GM20000 (cell line): ENCODE results near the gene SP6.

ENCODE experiments used
- DNase-seq: peaks from one replicate; pipeline ENCODE4 v3.0.0; 2012; ENCODE audit warnings: low spot score
- CTCF ChIP-seq: IDR thresholded peaks from 2 replicates; pipeline ENCODE4 v1.5.1; 2012; ENCODE audit warnings: mild to moderate bottlenecking, control low read depth; ENCODE audit errors: extremely low read depth, missing control alignments

Gene SP6

DNA sequence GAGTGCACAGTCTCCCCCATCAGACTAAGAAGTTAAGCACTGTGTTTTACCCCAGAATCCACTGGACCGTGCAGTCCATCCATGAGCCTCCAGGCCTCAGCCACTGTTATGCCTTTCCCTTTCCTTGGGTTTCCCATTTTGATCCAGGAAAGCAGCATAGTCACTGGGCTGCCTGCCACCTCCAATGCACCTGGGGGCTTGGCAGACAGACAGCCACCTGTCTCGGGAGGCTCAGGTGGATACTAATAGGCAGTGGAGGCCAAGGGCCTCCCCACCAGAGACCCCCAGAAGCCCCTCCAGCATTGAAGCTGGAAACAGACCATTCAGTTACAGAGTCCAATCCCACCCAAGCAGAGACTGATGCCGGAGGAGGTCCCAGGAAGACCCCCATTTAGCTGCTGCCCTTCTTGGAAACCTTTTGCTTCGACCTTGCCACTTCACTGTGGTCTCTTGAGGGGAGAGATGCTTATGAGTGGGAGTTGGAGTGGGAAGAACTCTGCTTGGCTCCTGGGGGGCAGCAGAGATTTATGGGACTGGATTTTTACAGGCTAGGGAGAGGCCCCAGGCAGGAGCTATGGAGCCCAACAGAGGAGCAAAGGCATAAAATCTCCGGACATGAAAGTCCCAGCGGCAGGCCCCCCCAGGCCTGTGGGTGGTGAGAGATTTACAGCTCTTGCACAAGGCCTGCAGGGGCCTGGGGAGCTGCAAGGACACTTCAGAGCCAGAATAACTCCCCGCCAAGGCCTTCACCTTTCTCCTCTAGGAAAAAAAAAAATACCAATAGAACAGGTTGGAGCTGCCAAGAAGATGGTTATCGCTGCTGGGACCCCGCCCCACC, 32.8 kb upstream of the SP6 start:
- TF ChIP-seq CTCF: no peak
- no peak for DNase-seq

DNA sequence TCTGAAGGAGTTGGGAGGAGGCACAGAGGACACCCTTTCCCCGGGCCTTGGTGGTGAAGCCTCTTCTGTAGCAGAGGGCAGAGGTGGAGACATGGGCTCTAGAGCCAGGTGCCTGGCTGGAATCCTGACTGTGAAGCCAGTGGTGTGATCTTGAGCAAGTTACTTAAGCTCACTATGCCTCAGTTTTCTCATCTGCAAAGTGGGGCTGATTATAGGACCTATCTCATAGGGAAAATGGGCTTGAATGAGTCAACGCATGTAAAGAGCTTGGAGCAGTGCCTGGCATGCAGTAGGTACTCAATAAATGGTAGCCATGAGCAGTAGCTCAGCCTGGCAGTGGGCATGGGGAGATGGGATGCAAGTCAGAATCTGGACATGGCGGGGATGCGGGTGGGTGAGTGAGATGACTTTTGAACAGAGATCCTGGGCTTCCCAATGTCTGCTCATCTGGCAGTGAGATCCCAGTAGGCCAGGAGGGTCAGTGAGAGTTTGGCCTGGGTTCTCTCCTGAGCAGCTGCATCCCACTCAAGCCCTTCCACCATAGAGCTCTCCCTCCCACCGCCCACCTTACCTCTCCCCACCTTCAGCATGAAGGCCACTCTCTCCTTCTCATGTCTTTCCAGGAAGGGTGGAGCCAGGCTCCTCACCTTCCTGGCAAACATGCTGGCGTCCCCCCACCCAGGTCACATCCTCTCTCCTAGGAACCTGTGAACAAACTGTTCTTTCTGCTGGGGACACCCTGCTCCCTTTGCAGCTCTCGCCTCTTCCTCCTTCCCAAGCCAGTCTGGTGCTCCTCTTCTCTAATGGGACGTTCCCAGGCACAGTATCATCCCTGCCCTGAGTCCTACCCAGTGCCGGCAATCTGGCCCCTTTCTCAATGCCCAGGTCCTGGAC, 32.0 kb upstream of the SP6 start:
- no peak for DNase-seq

DNA sequence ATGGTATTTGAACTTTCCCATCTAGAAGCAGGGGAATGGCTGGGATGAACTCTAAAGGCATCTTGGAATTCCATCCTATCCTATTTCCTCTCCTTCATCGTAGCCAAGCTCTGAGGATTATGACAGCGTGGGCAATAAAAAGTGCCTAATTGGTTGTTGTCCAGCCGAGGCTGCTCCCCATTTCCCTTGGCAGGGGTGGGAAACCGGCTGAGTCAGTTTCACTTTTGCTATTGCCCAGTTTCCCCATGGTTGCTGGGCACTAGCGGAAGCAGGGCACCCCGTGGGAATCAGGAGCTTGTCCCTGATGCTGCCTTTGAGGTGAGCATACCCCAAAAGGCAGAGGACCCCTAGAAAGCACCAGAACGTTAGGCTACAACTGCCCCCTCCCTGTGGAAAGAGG, 31.3 kb upstream of the SP6 start:
- DNase-seq: no peak
- no peak for TF ChIP-seq CTCF

More for the DNA sequence above, 32.0 kb upstream of the SP6 start:
- no peak for TF ChIP-seq CTCF

GRCh38 chr17:47879776-47880454, 29.0 kb upstream of the SP6 start:
- no peak for TF ChIP-seq CTCF
- DNase-seq: no peak

GRCh38 chr17:47879028-47879585, 28.1 kb upstream of the SP6 start:
- DNase-seq: no peak
- TF ChIP-seq CTCF: no peak

DNA sequence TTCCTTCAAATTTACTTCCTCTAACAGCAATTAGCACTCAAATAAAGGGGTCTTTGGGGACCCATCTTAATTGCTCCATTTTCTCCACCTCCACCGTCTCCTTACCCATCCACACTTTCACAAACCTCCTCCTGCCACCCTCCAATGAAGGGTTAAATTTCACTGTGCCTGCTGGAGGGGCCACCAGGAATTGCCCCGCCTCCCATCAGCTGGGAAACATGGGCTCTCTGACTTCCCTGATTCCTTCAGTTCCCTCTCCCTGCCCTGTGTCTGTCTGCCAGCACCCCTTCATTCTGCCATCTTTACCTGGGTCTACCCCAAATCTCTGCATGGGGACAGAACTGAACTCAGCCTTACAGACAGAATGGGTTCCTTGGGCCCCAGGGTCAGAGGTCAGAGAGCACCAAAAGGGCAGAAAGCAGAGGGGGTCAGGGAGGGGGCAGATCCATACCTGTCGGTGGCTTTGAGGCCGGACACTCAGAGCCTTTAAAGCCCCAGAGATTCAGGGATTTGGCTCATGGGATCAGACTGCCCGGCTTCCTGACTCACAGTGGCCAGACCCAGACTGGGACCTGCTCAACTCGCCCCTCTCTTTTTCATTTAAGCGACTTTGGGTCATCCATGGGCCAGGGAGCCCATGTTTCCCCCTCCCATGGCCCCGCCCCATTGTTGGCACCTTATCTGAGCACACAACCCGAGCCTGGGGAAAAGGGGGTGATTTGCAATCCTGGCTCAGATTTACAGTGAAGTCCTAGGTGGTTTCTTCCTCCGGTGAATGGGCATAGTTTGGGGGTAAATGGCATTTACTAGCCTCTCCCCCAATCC, 27.5 kb upstream of the SP6 start:
- DNase-seq: no peak
- TF ChIP-seq CTCF: no peak
